CD4-positive, alpha-beta T cell treated with Interleukin-6 at 100 ng/mL for 8 hours (primary cell): ENCODE measurements around the gene CXCL1.

ENCODE experiments used
- DNase-seq: peaks from one replicate; pipeline ENCODE4 v3.0.0-alpha.2; 2020; ENCODE audit warnings: mixed read lengths, low spot score

The CXCL1 gene

GRCh38 chr4:73869130-73870055, at the start of gene CXCL1:
TSS of gene CXCL1 (plus strand) at chr4:73869393. CDS start at chr4:73869471, 78 bp downstream.
- DNase-seq: no peak

- no peak for DNase-seq
Measured at GRCh38 chr4:73821325-73821724, 47.9 kb upstream of the CXCL1 start.

- no peak for DNase-seq
Measured at GRCh38 chr4:73822389-73822788, 46.8 kb upstream of the CXCL1 start.

GRCh38 chr4:73822812-73823504, 46.2 kb upstream of the CXCL1 start:
- DNase-seq: no peak

DNA sequence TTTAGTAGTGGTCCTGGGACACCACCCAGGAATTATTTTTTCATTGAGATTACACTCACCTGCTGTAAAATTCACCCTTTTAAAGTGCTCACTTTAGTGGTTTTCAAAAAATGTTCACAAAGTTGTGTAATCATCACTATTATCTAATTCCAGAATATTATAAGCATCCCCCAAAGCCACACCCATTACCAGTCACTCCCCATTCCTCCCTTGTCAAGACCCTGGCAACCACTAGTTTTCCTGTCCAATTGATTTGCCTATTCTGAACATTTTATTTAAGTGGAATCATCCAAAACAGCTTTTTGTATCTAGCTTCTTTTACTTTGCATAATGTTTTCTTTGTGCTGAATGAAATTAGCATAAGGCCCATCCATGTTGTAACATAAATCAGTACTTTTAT, 45.4 kb upstream of the CXCL1 start:
- DNase-seq: no peak

GRCh38 chr4:73828956-73829355, 40.2 kb upstream of the CXCL1 start:
- DNase-seq: no peak

- DNase-seq: no peak
Measured at GRCh38 chr4:73831569-73831968, 37.6 kb upstream of the CXCL1 start.

- no peak for DNase-seq
Measured at GRCh38 chr4:73832651-73833237, 36.4 kb upstream of the CXCL1 start.

GRCh38 chr4:73836373-73837279, 32.6 kb upstream of the CXCL1 start, which contains the start of gene CXCL6:
TSS of gene CXCL6 (plus strand) at chr4:73836678. CDS start at chr4:73836751, 73 bp downstream.
- no peak for DNase-seq

DNA sequence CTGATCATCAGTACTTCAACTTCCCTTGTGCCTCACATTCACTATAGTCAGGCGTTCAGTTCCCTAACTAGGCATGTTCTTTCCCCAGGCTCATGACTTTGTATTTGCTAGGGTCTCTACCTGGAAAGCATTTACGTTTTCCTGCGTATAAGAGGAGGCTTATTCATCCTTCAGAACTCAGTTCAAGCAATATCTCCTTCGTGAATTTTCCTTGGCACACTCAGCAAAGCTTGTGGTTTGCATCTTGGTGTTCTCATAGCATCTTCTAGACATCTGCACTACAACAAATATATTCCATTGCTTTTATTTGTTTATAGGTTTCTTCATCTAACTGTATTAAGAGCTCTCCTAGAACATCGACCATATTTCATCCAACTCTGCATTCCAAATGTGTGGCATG, 30.1 kb upstream of the CXCL1 start:
- no peak for DNase-seq

- DNase-seq: no peak
Measured at GRCh38 chr4:73839715-73840114, 29.5 kb upstream of the CXCL1 start.

GRCh38 chr4:73841243-73841925, 27.8 kb upstream of the CXCL1 start:
- DNase-seq: no peak

- no peak for DNase-seq
Measured at GRCh38 chr4:73842696-73843095, 26.5 kb upstream of the CXCL1 start.

GRCh38 chr4:73843369-73843768, 25.8 kb upstream of the CXCL1 start:
- no peak for DNase-seq

DNA sequence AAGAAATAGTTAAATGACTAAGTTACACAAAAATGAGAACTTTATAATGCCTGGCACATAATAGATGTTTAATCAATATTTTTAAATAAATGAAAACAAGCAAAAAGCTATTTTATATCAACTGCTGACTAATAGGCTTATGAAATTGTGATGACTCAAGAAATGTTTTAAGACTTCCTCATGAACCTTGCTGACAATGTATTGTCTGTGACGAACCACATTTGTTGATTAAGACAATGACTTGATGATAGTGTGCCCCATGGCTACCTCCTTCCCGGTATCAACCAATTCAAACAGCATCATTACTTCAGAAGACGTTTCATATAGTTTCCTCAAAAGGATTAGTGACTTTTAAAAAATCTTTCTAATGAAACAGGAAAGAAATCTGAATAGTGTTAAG, 24.8 kb upstream of the CXCL1 start:
- no peak for DNase-seq

DNA sequence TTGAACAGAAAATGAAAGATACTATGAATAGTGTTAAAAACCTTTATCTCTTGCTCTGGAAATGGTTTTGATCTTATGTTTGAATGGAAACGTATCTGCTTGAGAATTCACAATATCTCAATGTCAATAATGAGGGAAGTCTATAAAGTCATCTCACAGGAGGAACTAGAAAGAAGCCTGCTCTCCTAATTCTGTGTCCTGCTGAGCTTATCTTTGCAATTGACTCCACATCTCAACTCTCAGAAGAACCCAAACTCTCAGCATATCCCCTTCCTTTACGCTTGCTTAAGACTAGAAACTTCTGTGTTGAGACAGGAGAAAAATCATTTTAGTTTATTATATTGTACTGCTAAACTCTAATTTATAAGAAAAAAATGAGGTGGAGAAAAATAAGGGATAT, 24.4 kb upstream of the CXCL1 start:
- DNase-seq: no peak

- no peak for DNase-seq
Measured at GRCh38 chr4:73847526-73848182, 21.5 kb upstream of the CXCL1 start.

DNA sequence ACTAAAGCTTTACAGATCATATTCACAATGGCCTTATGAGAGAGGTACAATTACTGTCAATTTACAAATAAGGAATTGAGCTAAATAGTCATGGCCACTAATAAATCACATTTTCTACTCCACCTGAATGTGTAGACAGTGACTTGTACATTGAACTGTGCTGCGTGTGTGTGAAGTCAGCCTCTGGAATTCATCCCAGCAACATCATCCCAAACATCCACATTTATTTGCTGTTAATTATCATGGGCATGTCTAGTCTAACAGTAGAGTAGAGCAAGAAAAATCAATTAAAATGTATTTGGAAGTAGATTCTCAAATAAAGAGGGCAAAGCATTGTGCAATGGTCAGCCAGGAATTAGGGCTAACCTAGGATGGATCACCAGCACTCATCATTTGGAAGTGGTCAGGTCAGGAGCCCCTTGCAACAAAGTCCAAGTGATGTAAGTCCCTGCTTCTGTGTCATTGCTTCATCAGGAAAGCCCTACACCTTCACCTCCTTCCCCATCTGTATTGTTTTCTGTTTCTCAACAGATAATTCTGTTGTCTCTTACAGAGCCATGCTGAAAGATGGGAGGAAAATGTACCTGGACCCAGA, 20.9 kb upstream of the CXCL1 start:
- no peak for DNase-seq

GRCh38 chr4:73850261-73850970, 18.8 kb upstream of the CXCL1 start:
- no peak for DNase-seq

DNA sequence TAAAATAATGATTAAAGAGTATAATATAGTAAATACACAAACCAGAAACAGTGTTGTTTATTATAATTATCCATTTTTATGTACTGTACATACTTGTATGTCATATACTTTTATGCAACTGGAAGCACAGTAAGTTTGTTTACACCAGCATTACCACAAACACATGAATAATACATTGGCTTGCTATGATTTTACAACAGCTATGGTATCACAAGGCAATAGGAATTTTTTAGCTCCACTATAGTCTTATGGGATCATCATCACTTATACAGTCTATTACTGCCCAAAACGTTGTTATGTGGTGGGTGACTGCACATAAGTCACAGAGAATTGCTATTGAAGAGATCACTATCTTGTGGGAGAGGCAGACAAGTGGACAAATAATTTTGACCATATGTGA, 17.9 kb upstream of the CXCL1 start:
- DNase-seq: no peak
